SU-DHL-6 (cell line): Measurements from ENCODE around the gene FRMD8.

Experiments
- H2AFZ ChIP-seq: fragments of 200-600 bp; sonication (generic); 2 replicates; pipeline ENCODE4 v1.6.1; 2014; ENCODE audit warnings: low read depth, mild to moderate bottlenecking, moderate library complexity, mixed read lengths, antibody characterized with exemption, low read length; ENCODE audit not compliant: severe bottlenecking
- H3F3A ChIP-seq: fragments of 200-600 bp; shearing (Covaris generic); 2 replicates; pipeline ENCODE4 v1.6.0; 2016; ENCODE audit warnings: antibody characterized with exemption, mild to moderate bottlenecking; ENCODE audit not compliant: insufficient read depth
- H3K27ac ChIP-seq: fragments of 200-600 bp; sonication (generic); 2 replicates; pipeline ENCODE4 v1.5.1; 2016; ENCODE audit warnings: low read depth, mild to moderate bottlenecking, low read length, moderate library complexity, mixed read lengths
- H3K27me3 ChIP-seq: fragments of 200-600 bp; sonication (generic), shearing (Covaris generic); 2 replicates; pipeline ENCODE4 v1.6.0; 2014; ENCODE audit warnings: mild to moderate bottlenecking, low read length
- H3K36me3 ChIP-seq: fragments of 200-600 bp; sonication (generic); 2 replicates; pipeline ENCODE4 v1.6.1; 2014; ENCODE audit warnings: mild to moderate bottlenecking, low read length, mixed read lengths
- H3K4me2 ChIP-seq: fragments of 300-600, 200-600 bp; shearing (Covaris generic), sonication (generic); 2 replicates; pipeline ENCODE4 v1.6.0; 2014; ENCODE audit warnings: low read length, low read depth, mild to moderate bottlenecking; ENCODE audit not compliant: poor library complexity, severe bottlenecking
- H3K4me3 ChIP-seq: fragments of 200-600 bp; sonication (generic); 2 replicates; pipeline ENCODE4 v1.5.1; 2014; ENCODE audit warnings: antibody characterized with exemption, low read length, mild to moderate bottlenecking, mixed read lengths; ENCODE audit not compliant: insufficient read depth, poor library complexity, severe bottlenecking
- H3K79me2 ChIP-seq: fragments of 200-600 bp; sonication (generic); 2 replicates; pipeline ENCODE4 v1.6.1; 2014; ENCODE audit warnings: mild to moderate bottlenecking, low read length, moderate library complexity; ENCODE audit not compliant: insufficient read depth
- H3K9ac ChIP-seq: fragments of 200-600 bp; sonication (generic); 2 replicates; pipeline ENCODE4 v1.7.0; 2014; ENCODE audit warnings: mild to moderate bottlenecking, low read length
- H3K9me2 ChIP-seq: fragments of 200-600 bp; sonication (generic); replicated peaks from 2 replicates; pipeline ENCODE4 v1.6.1; 2014; ENCODE audit warnings: low read length; ENCODE audit not compliant: insufficient read depth
- H3K9me3 ChIP-seq: fragments of 200-600 bp; sonication (generic); 2 replicates; pipeline ENCODE4 v1.6.1; 2014; ENCODE audit warnings: low read length, mixed read lengths; ENCODE audit not compliant: insufficient read depth
- H4K20me1 ChIP-seq: fragments of 200-600 bp; sonication (generic); 2 replicates; pipeline ENCODE4 v1.6.1; 2014; ENCODE audit warnings: low read depth, mild to moderate bottlenecking, antibody characterized with exemption, low read length, moderate library complexity, mixed read lengths
- EZH2phosphoT487 ChIP-seq: fragments of 200-600 bp; sonication (generic), shearing (Covaris generic); conservative IDR thresholded peaks from 2 replicates; pipeline ENCODE4 v1.6.1; 2018; ENCODE audit warnings: mild to moderate bottlenecking, antibody characterized with exemption, low read length, moderate library complexity, mixed read lengths
- TF ChIP-seq, protein P1 (sequence below): fragments of 200-600 bp; sonication (generic); IDR thresholded peaks from one replicate; pipeline ENCODE4 v1.5.1; 2017; ENCODE audit warnings: antibody characterized with exemption, mild to moderate bottlenecking, low read length, moderate library complexity; ENCODE audit not compliant: insufficient read depth, poor library complexity, severe bottlenecking

The FRMD8 gene

GRCh38 chr11:65373839-65374580 is 12.4 kb upstream of the FRMD8 start:
- H3K36me3 ChIP-seq: no peaks in the 10 kb centered on the region
- H3K27ac ChIP-seq: no peak overlapping the region
- no peak for TF ChIP-seq EZH2phosphoT487
- TF ChIP-seq, protein P1, sequence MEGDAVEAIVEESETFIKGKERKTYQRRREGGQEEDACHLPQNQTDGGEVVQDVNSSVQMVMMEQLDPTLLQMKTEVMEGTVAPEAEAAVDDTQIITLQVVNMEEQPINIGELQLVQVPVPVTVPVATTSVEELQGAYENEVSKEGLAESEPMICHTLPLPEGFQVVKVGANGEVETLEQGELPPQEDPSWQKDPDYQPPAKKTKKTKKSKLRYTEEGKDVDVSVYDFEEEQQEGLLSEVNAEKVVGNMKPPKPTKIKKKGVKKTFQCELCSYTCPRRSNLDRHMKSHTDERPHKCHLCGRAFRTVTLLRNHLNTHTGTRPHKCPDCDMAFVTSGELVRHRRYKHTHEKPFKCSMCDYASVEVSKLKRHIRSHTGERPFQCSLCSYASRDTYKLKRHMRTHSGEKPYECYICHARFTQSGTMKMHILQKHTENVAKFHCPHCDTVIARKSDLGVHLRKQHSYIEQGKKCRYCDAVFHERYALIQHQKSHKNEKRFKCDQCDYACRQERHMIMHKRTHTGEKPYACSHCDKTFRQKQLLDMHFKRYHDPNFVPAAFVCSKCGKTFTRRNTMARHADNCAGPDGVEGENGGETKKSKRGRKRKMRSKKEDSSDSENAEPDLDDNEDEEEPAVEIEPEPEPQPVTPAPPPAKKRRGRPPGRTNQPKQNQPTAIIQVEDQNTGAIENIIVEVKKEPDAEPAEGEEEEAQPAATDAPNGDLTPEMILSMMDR: no peak
- H3K79me2 ChIP-seq: no peaks in the 10 kb centered on the region
- H3K4me2 ChIP-seq: no peak overlapping the region
- H4K20me1 ChIP-seq: no peaks in the 10 kb centered on the region
- no peak overlapping the region for H2AFZ ChIP-seq
- H3K27me3 ChIP-seq: no peaks in the 10 kb centered on the region
- H3K4me3 ChIP-seq: no peak overlapping the region
- H3K9me3 ChIP-seq: no peaks in the 10 kb centered on the region
- no peaks in the 10 kb centered on the region for H3F3A ChIP-seq
- H3K9ac ChIP-seq: no peak overlapping the region
- H3K9me2 ChIP-seq: no peaks in the 10 kb centered on the region

DNA sequence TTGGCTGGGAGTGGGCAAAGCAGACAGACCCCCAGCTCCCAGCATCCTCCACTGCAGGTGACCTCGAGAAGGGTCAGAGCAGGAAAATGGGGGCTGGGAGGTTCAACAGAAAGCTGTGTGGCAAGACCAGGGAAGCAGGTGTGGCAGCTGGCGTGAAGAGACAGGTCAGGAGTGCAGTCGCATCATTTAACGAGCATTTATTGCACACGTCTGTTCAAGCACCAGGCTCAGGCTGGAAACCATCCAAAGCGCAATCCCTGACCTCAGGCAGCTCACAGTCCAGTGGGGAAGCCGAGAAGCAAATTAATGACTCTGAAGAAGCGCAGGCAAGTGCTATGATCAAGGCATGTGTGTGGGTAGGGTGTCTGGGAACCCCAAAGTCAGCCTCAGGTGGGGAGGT is 11.4 kb upstream of the FRMD8 start:
- Histone ChIP-seq H2AFZ (no peak overlapping the region), H3K27me3 (no peaks in the 10 kb centered on the region), H3K4me3 (no peak overlapping the region), H3K9me3 (no peaks in the 10 kb centered on the region), H3F3A (no peaks in the 10 kb centered on the region), H3K36me3 (no peaks in the 10 kb centered on the region), H3K9ac (no peak overlapping the region), H3K4me2 (no peak overlapping the region), H3K9me2 (no peaks in the 10 kb centered on the region), H3K79me2 (no peaks in the 10 kb centered on the region), H4K20me1 (no peaks in the 10 kb centered on the region), H3K27ac (no peak overlapping the region)
- no peak for TF ChIP-seq EZH2phosphoT487
- TF ChIP-seq, protein P1: no peak

GRCh38 chr11:65376138-65376713 is 10.2 kb upstream of the FRMD8 start:
- Histone ChIP-seq H3K79me2 (no peaks in the 10 kb centered on the region), H3K9me3 (no peaks in the 10 kb centered on the region), H3K27me3 (no peaks in the 10 kb centered on the region), H3K27ac (no peak overlapping the region), H2AFZ (no peak overlapping the region), H3K36me3 (no peaks in the 10 kb centered on the region), H3K4me3 (no peak overlapping the region), H3K4me2 (no peak overlapping the region), H4K20me1 (no peaks in the 10 kb centered on the region), H3F3A (no peaks in the 10 kb centered on the region), H3K9me2 (no peaks in the 10 kb centered on the region), H3K9ac (no peak overlapping the region)
- TF ChIP-seq, protein P1: no peak
- no peak for TF ChIP-seq EZH2phosphoT487
